LNCAP (cell line): ENCODE data around the gene PRR11.

Experiments used
- CTCF ChIP-seq: fragments of 450-650 bp; IDR thresholded peaks from 2 replicates; pipeline ENCODE4 v1.5.1; 2017; ENCODE audit warnings: mild to moderate bottlenecking

Gene PRR11

GRCh38 chr17:59175076-59175475, 19.5 kb downstream of the PRR11 start:
- TF ChIP-seq CTCF, result no peak

GRCh38 chr17:59178266-59178985, 22.9 kb downstream of the PRR11 start:
- TF ChIP-seq CTCF, result no peak

GRCh38 chr17:59180626-59181025, 25.1 kb downstream of the PRR11 start:
- no peak for TF ChIP-seq CTCF

- TF ChIP-seq CTCF, result no peak
Observed at GRCh38 chr17:59181481-59181880, 25.9 kb downstream of the PRR11 start.

- no peak for TF ChIP-seq CTCF
Observed at GRCh38 chr17:59185997-59186396, 30.5 kb downstream of the PRR11 start.

GRCh38 chr17:59186850-59187249, 31.3 kb downstream of the PRR11 start:
- no peak for TF ChIP-seq CTCF

- TF ChIP-seq CTCF, result no peak
Observed at GRCh38 chr17:59190806-59191205, 35.3 kb downstream of the PRR11 start.
